IPS-20b (cell line): ENCODE data around the gene KRTAP2-1.
"Not testable (repeated sequence)": the region's sequence is repeated elsewhere in the genome, so short reads cannot be mapped to it uniquely, and the experiment has no call there.

ENCODE experiments used
- H3K27ac ChIP-seq: one replicate; pipeline ENCODE4 v1.5.1; 2013; ENCODE audit warnings: low read length
- H3K27me3 ChIP-seq: 2 replicates; pipeline ENCODE4 v1.6.1; 2013; ENCODE audit warnings: mild to moderate bottlenecking, low read length, inconsistent platforms; ENCODE audit not compliant: insufficient read depth
- H3K36me3 ChIP-seq: 2 replicates; pipeline ENCODE4 v1.6.1; 2013; ENCODE audit warnings: low read depth, mild to moderate bottlenecking, inconsistent platforms, low read length, moderate library complexity; ENCODE audit not compliant: insufficient read depth
- H3K4me1 ChIP-seq: 2 replicates; pipeline ENCODE4 v1.6.1; 2013; ENCODE audit warnings: mild to moderate bottlenecking, control low read depth, inconsistent platforms, low read length, moderate library complexity; ENCODE audit not compliant: insufficient read depth
- H3K4me3 ChIP-seq: 2 replicates; pipeline ENCODE4 v1.5.1; 2013; ENCODE audit warnings: mild to moderate bottlenecking, low read length, inconsistent platforms
- H3K9ac ChIP-seq: 2 replicates; pipeline ENCODE4 v1.6.1; 2013; ENCODE audit warnings: low read depth, mild to moderate bottlenecking, inconsistent platforms, low read length, moderate library complexity
- H3K9me3 ChIP-seq: 2 replicates; pipeline ENCODE4 v1.6.1; 2013; ENCODE audit warnings: mild to moderate bottlenecking, low read depth, low read length, inconsistent platforms; ENCODE audit not compliant: insufficient read depth

KRTAP2-1 gene

GRCh38 chr17:41046735-41047465, at the start of gene KRTAP2-1:
Gene KRTAP2-1, minus strand, starts transcription at chr17:41047316. Its CDS starts 49 bp downstream, at chr17:41047267.
- H3K4me3 ChIP-seq, H3K9me3 ChIP-seq, H3K27ac ChIP-seq, H3K36me3 ChIP-seq, H3K27me3 ChIP-seq, H3K4me1 ChIP-seq, H3K9ac ChIP-seq: not testable (repeated sequence)

GRCh38 chr17:41096055-41096454, 48.9 kb upstream of the KRTAP2-1 start:
- no peak overlapping the region for H3K4me3 ChIP-seq
- H3K36me3 ChIP-seq, result no peaks in the 10 kb centered on the region
- H3K27me3 ChIP-seq, result no peaks in the 10 kb centered on the region
- H3K9me3 ChIP-seq, result peaks cover 14% of the 10 kb centered on the region; the same call in 1 of the 2 replicates
- H3K27ac ChIP-seq, result no peak overlapping the region
- no peak overlapping the region for H3K9ac ChIP-seq
- no peaks in the 10 kb centered on the region; the same call in 1 of the 2 replicates for H3K4me1 ChIP-seq

- not testable (repeated sequence) for H3K4me3 ChIP-seq, H3K36me3 ChIP-seq, H3K4me1 ChIP-seq, H3K27me3 ChIP-seq, H3K9ac ChIP-seq, H3K27ac ChIP-seq
- H3K9me3 ChIP-seq, result peaks cover 14% of the 10 kb centered on the region; the same call in 1 of the 2 replicates
These were observed 41.7 kb upstream of the KRTAP2-1 start for GRCh38 chr17:41088760-41089352.

DNA sequence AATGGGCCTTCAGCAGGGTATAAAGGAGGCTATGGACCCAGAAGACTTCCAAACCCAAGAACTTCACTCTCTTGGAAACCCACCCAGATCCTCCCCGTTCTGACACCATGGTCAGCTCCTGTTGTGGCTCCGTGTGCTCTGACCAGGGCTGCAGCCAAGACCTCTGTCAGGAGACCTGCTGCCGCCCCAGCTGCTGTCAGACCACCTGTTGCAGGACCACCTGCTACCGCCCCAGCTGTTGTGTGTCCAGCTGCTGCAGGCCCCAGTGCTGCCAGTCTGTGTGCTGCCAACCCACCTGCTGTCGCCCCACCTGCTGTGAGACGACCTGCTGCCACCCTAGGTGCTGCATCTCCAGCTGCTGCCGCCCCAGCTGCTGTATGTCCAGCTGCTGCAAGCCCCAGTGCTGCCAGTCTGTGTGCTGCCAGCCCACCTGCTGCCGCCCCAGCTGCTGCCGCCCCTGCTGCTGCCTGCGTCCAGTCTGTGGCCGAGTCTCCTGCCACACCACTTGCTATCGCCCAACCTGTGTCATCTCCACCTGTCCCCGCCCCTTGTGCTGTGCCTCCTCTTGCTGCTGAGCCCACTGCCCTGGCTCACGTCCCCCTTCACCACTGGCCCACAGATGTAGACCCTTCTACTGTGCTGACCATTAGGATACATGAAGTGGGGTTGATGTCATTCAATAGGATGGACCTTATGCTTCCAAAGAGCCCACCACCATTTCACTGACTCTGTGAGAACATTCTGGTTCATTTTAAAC, 37.2 kb upstream of the KRTAP2-1 start, which contains the start of gene KRTAP4-7:
Gene KRTAP4-7, plus strand, starts transcription at position 51 of the 757 bp plus-strand sequence. Its CDS starts 57 bp downstream, at position 108.
- H3K36me3 ChIP-seq, H3K27me3 ChIP-seq, H3K27ac ChIP-seq, H3K4me1 ChIP-seq, H3K9ac ChIP-seq, H3K4me3 ChIP-seq, H3K9me3 ChIP-seq: not testable (repeated sequence)

- H3K27ac ChIP-seq, H3K9ac ChIP-seq: not testable (repeated sequence)
These were observed 36.3 kb upstream of the KRTAP2-1 start for GRCh38 chr17:41083427-41083826.

DNA sequence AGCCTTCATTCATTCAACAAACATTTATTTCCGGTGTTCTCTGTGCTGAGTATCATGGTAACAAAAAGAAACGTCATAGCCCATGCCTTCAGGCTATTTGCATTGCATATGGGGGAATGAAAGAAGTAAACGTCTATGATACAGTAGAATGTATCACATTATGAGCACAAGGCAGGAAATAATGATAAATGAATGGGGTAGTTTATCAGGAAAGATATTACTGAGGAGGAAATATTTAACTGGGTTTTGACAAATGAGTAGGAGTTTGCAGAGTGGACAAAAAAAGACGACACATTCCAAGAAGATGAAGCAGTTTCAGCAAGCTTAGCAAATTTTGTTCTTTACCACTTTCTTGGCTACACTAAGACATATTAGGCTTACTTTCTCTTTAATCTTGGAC, 35.5 kb upstream of the KRTAP2-1 start:
- Histone ChIP-seq H3K27ac (no peak overlapping the region), H3K9me3 (no peaks in the 10 kb centered on the region), H3K27me3 (no peaks in the 10 kb centered on the region), H3K9ac (no peak overlapping the region), H3K36me3 (no peaks in the 10 kb centered on the region), H3K4me3 (no peak overlapping the region), H3K4me1 (no peaks in the 10 kb centered on the region; the same call in 1 of the 2 replicates)

More at GRCh38 chr17:41083427-41083826, 36.3 kb upstream of the KRTAP2-1 start:
- not testable (repeated sequence) for H3K4me1 ChIP-seq, H3K9me3 ChIP-seq, H3K4me3 ChIP-seq, H3K27me3 ChIP-seq, H3K36me3 ChIP-seq

DNA sequence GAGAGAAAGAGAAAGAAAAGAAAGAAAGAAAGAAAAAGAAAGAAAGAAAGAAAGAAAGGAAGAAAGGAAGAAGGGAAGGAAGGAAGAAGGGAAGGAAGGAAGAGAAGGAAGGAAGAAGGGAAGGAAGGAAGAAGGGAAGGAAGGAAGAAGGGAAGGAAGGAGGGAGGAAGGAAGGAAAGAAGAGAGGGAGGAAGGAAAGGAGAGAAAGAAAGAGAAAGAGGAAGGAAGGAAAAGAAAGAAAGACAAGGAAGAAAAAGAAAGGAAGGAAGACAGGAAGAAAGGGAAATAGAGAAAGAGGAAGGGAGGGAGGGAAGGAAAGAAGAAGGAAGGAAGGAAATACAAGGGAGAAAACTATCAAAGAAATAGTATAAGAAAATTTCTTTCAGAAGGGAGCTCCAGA, 29.7 kb upstream of the KRTAP2-1 start:
- no peaks in the 10 kb centered on the region for H3K9me3 ChIP-seq
- H3K9ac ChIP-seq, result no peak overlapping the region
- H3K27me3 ChIP-seq, result no peaks in the 10 kb centered on the region
- H3K4me3 ChIP-seq, result no peak overlapping the region
- no peaks in the 10 kb centered on the region for H3K4me1 ChIP-seq
- H3K27ac ChIP-seq, result no peak overlapping the region
- H3K36me3 ChIP-seq, result no peaks in the 10 kb centered on the region

- no peaks in the 10 kb centered on the region for H3K4me1 ChIP-seq
- H3K27me3 ChIP-seq, result no peaks in the 10 kb centered on the region
- H3K4me3 ChIP-seq, result no peak overlapping the region
- no peaks in the 10 kb centered on the region for H3K36me3 ChIP-seq
- H3K9ac ChIP-seq, result no peak overlapping the region
- H3K27ac ChIP-seq, result no peak overlapping the region
- H3K9me3 ChIP-seq, result no peaks in the 10 kb centered on the region
These were observed 26.6 kb upstream of the KRTAP2-1 start for GRCh38 chr17:41073676-41074075.

DNA sequence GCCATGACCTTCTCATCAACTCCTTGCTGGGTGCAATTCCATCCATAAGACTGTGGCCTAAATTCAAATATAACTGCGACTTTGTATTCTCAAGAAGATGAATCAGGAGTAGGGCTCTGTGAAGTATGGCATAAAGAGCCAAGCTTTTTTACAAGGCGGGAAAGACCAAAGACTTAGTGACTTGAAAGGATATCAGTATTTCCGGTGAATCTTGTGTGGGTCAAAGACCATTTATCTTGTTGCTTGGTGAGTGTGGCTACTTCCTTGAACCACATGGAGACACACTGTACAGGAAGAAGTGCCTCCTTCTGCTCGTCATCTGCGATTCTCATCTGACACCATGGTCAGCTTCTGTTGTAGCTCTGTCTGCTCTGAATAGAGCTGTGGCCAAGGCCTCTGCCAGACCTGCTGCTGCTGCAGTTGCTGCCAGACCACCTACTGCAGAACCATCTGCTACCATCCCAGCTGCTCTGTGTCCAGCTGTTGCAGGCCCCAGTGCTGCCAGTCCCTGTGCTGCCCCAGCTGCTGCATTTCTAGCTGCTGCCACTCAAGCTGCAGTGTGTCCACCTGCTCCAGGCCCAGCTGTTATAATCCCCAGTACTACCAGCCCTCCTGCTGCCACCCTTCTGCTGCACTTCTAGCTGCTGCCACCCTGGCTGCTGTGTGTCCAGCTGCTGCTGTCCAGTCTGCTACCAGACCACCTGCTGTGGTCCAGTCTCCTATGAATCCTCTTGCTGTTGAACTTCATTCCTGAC, 24.7 kb upstream of the KRTAP2-1 start:
- no peak overlapping the region for H3K27ac ChIP-seq

DNA sequence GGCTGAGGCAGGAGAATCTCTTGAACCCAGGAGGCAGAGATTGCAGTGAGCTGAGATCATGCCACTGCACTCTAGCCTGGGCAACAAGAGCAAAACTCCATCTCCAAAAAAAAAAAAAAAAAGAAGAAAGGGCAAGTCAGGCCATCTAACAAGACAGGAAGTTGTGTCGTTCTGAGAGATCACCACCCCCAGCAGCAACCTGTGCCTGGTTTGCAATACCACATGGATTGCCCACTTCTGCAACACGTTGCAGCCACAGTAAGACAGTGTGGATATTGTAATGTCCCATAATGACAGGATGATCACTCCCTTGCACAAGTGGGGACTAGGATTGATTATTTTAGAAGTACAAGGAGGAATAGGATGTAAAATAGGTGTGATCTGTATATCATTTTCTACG, 21.9 kb upstream of the KRTAP2-1 start:
- no peak overlapping the region for H3K9ac ChIP-seq
- H3K27me3 ChIP-seq, result no peaks in the 10 kb centered on the region
- no peak overlapping the region for H3K4me3 ChIP-seq
- no peak overlapping the region for H3K27ac ChIP-seq
- H3K4me1 ChIP-seq, result no peaks in the 10 kb centered on the region
- H3K36me3 ChIP-seq, result no peaks in the 10 kb centered on the region
- H3K9me3 ChIP-seq, result no peaks in the 10 kb centered on the region

More for the DNA sequence above, 24.7 kb upstream of the KRTAP2-1 start:
- H3K9ac ChIP-seq, result no peak overlapping the region
- H3K36me3 ChIP-seq, result no peaks in the 10 kb centered on the region
- H3K4me3 ChIP-seq, result no peak overlapping the region
- no peaks in the 10 kb centered on the region for H3K27me3 ChIP-seq
- no peaks in the 10 kb centered on the region for H3K4me1 ChIP-seq
- no peaks in the 10 kb centered on the region for H3K9me3 ChIP-seq

GRCh38 chr17:41067281-41067680, 20.2 kb upstream of the KRTAP2-1 start:
- Histone ChIP-seq H3K36me3 (no peaks in the 10 kb centered on the region), H3K9me3 (no peaks in the 10 kb centered on the region), H3K27ac (no peak overlapping the region), H3K9ac (no peak overlapping the region), H3K27me3 (no peaks in the 10 kb centered on the region), H3K4me3 (no peak overlapping the region), H3K4me1 (no peaks in the 10 kb centered on the region)
